ENCODE measurements around the gene PSG11.
"Not testable (repeated sequence)": the region's sequence is repeated elsewhere in the genome, so short reads cannot be mapped to it uniquely, and the experiment has no call there.

DNA sequence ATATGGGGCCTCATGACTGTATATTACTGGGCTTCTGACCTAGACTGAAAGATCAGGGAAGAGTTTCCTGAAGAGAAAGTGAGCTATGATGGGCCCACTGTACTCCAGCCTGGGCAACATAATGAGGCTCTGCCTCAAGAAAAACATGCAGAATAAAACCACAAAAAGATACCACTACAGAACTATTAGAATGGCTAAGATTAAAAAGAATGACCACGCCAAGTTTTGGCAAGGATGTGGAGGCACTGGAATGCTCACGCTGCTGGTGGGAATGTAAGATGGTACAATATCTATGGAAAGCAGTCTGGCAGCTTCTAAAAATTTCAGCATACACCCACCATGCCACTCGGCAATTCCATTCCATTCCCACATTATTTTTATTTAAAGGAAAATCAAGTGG lies 30.1 kb downstream of the PSG11 start:
- TF ChIP-seq, protein P1, sequence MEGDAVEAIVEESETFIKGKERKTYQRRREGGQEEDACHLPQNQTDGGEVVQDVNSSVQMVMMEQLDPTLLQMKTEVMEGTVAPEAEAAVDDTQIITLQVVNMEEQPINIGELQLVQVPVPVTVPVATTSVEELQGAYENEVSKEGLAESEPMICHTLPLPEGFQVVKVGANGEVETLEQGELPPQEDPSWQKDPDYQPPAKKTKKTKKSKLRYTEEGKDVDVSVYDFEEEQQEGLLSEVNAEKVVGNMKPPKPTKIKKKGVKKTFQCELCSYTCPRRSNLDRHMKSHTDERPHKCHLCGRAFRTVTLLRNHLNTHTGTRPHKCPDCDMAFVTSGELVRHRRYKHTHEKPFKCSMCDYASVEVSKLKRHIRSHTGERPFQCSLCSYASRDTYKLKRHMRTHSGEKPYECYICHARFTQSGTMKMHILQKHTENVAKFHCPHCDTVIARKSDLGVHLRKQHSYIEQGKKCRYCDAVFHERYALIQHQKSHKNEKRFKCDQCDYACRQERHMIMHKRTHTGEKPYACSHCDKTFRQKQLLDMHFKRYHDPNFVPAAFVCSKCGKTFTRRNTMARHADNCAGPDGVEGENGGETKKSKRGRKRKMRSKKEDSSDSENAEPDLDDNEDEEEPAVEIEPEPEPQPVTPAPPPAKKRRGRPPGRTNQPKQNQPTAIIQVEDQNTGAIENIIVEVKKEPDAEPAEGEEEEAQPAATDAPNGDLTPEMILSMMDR (IDR thresholded peaks at IDR 0.05), result not testable (repeated sequence)
- not testable (repeated sequence) for TF ChIP-seq POLR2A (IDR thresholded peaks at IDR 0.05)
